Ramos (cell line): ENCODE results near the gene RPS24.

Experiments
- in situ Hi-C: fragments of 300-500 bp; cut with MboI; formaldehyde crosslinking; loops from one replicate; pipeline ENCODE4 v1.14.3; 2022; ENCODE audit warnings: low sequenced_read_pairs; ENCODE audit not compliant: unreplicated experiment

Gene RPS24

GRCh38 chr10:78025685-78026364 lies 7.8 kb upstream of the RPS24 start:
- in situ Hi-C loops: loop anchor here (25.0 kb wide), 1 partner anchor 1061 kb away; no protein-coding TSS in a partner anchor

GRCh38 chr10:78028438-78029268 lies 5.0 kb upstream of the RPS24 start:
- in situ Hi-C loops: loop anchor here (25.0 kb wide), 1 partner anchor 1059 kb away; no protein-coding TSS in a partner anchor

GRCh38 chr10:78029269-78030226 lies 4.1 kb upstream of the RPS24 start, which contains the start of gene POLR3A:
Gene POLR3A, minus strand, starts transcription at chr10:78029515. Its CDS starts 108 bp downstream, at chr10:78029407.
- in situ Hi-C loops: loop anchor here (25.0 kb wide), 1 partner anchor 1058 kb away; no protein-coding TSS in a partner anchor

GRCh38 chr10:78033387-78033636 lies 351 bp upstream of the RPS24 start:
- in situ Hi-C loops: loop anchor here (25.0 kb wide), 1 partner anchor 1054 kb away; no protein-coding TSS in a partner anchor

- in situ Hi-C loops: loop anchor here (25.0 kb wide), 1 partner anchor 1052 kb away; no protein-coding TSS in a partner anchor
These were observed 1.4 kb downstream of the RPS24 start for GRCh38 chr10:78035025-78035424.

- in situ Hi-C loops: loop anchor here (25.0 kb wide), 1 partner anchor 1052 kb away; no protein-coding TSS in a partner anchor
These were observed 1.8 kb downstream of the RPS24 start for GRCh38 chr10:78035437-78035836.

- in situ Hi-C loops: loop anchor here (25.0 kb wide), 1 partner anchor 1051 kb away; no protein-coding TSS in a partner anchor
These were observed 2.4 kb downstream of the RPS24 start for GRCh38 chr10:78035933-78036583.

- in situ Hi-C loops: loop anchor here (25.0 kb wide), 1 partner anchor 1049 kb away; no protein-coding TSS in a partner anchor
These were observed 4.4 kb downstream of the RPS24 start for GRCh38 chr10:78038105-78038504.

- in situ Hi-C loops: loop anchor here (25.0 kb wide), 1 partner anchor 1048 kb away; no protein-coding TSS in a partner anchor
These were observed 5.3 kb downstream of the RPS24 start for GRCh38 chr10:78038791-78039547.

- in situ Hi-C loops: loop anchor here (10.0 to 25.0 kb wide), 2 partner anchors 615 to 1048 kb away; no protein-coding TSS in a partner anchor
These were observed 6.1 kb downstream of the RPS24 start for GRCh38 chr10:78039743-78040142.

- in situ Hi-C loops: loop anchor here (10.0 to 25.0 kb wide), 2 partner anchors 613 to 1046 kb away; no protein-coding TSS in a partner anchor
These were observed 7.8 kb downstream of the RPS24 start for GRCh38 chr10:78041170-78042057.

GRCh38 chr10:78042058-78042751 lies 8.5 kb downstream of the RPS24 start:
- in situ Hi-C loops: loop anchor here (10.0 to 25.0 kb wide), 2 partner anchors 613 to 1045 kb away; no protein-coding TSS in a partner anchor

GRCh38 chr10:78042752-78043104 lies 9.1 kb downstream of the RPS24 start:
- in situ Hi-C loops: loop anchor here (10.0 to 25.0 kb wide), 2 partner anchors 612 to 1045 kb away; no protein-coding TSS in a partner anchor

GRCh38 chr10:78044179-78044578 lies 10.5 kb downstream of the RPS24 start:
- in situ Hi-C loops: loop anchor here (10.0 to 25.0 kb wide), 2 partner anchors 611 to 1043 kb away; no protein-coding TSS in a partner anchor

GRCh38 chr10:78044699-78045098 lies 11.0 kb downstream of the RPS24 start:
- in situ Hi-C loops: loop anchor here (5.0 to 25.0 kb wide), 3 partner anchors 610 to 1153 kb away; no protein-coding TSS in a partner anchor

- in situ Hi-C loops: loop anchor here (5.0 to 25.0 kb wide), 3 partner anchors 610 to 1152 kb away; no protein-coding TSS in a partner anchor
These were observed 11.6 kb downstream of the RPS24 start for GRCh38 chr10:78045237-78045636.
